Brain microvascular endothelial cell (primary cell): ENCODE data around the gene CCDC88A.
"Not testable (repeated sequence)": the region's sequence is repeated elsewhere in the genome, so short reads cannot be mapped to it uniquely, and the experiment has no call there.

ENCODE experiments used
- DNase-seq: peaks from one replicate; pipeline ENCODE4 v3.0.0-alpha.2; 2020
- H3K27ac ChIP-seq: fragments of 250-450 bp; sonication (Bioruptor Pico); 2 replicates; pipeline ENCODE4 v1.5.1; 2020; ENCODE audit warnings: mild to moderate bottlenecking, moderate library complexity
- H3K27me3 ChIP-seq: fragments of 250-450 bp; sonication (Bioruptor Pico); replicated peaks from 2 replicates; pipeline ENCODE4 v1.5.1; 2020; ENCODE audit warnings: mild to moderate bottlenecking
- H3K36me3 ChIP-seq: fragments of 250-450 bp; sonication (Bioruptor Pico); replicated peaks from 2 replicates; pipeline ENCODE4 v1.5.1; 2020; ENCODE audit warnings: mild to moderate bottlenecking
- H3K4me3 ChIP-seq: 2 replicates; pipeline ENCODE4 v1.5.1; 2011; ENCODE audit warnings: low read depth, mild to moderate bottlenecking, control low read depth, low read length, moderate library complexity
- in situ Hi-C: cut with HindIII; loops from 2 replicates; pipeline ENCODE4 v1.10.0; 2017; ENCODE audit warnings: low sequenced_read_pairs, low pct_ligation_motif_present
- TF ChIP-seq, protein P1 (sequence below): IDR thresholded peaks from 2 replicates; pipeline ENCODE4 v1.5.1; 2011; ENCODE audit warnings: low read depth, mild to moderate bottlenecking, moderate library complexity, low read length, control low read depth, inconsistent platforms; ENCODE audit errors: missing control alignments

Gene CCDC88A

DNA sequence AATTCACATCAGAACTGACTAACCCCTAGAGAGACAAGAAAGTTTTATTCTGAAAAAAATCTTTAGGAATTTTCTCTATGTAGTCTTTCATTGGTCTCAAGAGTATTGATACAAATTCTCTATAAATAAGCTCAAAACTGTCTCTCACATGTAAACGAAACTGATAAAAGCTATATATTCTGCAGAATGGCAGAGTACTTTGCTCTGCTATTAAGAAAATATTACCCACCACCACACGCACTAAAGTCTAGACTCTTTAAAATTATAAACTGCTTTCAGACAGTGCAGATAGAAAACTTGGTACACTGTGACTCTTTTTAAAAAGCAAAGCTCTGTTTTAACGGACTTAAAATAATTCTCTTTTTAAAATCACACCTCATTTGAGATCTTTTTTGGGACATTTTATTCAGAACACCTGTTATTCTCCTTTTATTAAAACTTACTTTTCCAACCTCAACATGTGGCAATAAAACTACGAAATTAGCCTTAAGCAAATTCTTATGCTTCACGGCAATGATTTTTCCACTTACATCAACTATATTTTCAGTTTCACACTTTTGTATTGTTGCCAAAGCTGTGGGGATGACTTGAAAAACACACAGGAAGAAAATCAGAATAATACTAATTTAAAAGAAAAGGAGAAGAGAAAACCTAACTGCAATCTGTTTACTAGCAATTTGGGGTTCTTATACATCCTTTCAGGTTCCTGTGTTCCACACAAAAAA, 58.0 kb downstream of the CCDC88A start:
- in situ Hi-C loops: no loop called here
- Histone ChIP-seq H3K4me3 (no peak overlapping the region), H3K27me3 (no peaks in the 10 kb centered on the region), H3K36me3 (no peaks in the 10 kb centered on the region), H3K27ac (no peak overlapping the region)
- no peak for DNase-seq
- TF ChIP-seq, protein P1, sequence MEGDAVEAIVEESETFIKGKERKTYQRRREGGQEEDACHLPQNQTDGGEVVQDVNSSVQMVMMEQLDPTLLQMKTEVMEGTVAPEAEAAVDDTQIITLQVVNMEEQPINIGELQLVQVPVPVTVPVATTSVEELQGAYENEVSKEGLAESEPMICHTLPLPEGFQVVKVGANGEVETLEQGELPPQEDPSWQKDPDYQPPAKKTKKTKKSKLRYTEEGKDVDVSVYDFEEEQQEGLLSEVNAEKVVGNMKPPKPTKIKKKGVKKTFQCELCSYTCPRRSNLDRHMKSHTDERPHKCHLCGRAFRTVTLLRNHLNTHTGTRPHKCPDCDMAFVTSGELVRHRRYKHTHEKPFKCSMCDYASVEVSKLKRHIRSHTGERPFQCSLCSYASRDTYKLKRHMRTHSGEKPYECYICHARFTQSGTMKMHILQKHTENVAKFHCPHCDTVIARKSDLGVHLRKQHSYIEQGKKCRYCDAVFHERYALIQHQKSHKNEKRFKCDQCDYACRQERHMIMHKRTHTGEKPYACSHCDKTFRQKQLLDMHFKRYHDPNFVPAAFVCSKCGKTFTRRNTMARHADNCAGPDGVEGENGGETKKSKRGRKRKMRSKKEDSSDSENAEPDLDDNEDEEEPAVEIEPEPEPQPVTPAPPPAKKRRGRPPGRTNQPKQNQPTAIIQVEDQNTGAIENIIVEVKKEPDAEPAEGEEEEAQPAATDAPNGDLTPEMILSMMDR: no peak

DNA sequence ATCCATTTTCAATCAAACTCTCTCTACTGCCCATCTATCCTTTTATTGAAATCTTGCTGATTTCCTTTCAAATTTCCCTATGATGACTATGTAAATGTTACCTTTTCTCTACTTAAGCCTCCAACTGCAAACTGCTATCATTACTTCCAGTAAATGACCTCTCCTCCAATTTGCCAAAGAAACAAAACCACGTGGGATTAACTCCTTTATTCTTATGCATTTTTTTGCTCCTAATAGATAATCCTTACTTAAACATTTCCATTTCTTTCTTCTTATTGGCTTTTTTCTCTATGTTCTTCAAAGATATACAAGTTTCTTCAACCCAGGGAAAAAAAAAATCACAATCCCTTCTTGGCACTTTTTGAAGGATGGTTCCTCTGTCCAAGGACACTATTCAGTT, 61.2 kb downstream of the CCDC88A start:
- Histone ChIP-seq H3K36me3 (peaks cover 4% of the 10 kb centered on the region), H3K27me3 (no peaks in the 10 kb centered on the region), H3K27ac (no peak overlapping the region), H3K4me3 (no peak overlapping the region)
- TF ChIP-seq, protein P1: no peak
- no peak for DNase-seq
- in situ Hi-C loops: no loop called here

DNA sequence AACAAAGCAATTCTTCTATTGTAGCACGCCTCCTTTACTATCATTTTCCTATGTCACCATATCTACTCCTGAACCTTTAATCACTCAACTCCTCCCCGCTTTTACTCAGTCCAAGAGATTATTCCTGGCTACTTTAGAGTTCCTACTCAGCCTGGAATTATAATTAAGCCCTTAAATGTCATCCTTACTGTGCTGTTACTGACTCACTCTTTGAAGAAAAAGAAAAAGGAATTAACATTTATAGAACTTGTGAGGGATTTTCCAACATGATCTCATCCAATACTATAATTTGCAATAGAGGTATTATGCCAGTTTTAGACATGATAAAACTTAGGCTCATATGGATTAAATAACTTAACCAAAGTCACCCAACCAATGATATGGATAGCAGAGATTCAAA, 61.7 kb downstream of the CCDC88A start:
- TF ChIP-seq, protein P1: no peak
- Histone ChIP-seq H3K4me3 (no peak overlapping the region), H3K36me3 (peaks cover 4% of the 10 kb centered on the region), H3K27ac (no peak overlapping the region), H3K27me3 (no peaks in the 10 kb centered on the region)
- in situ Hi-C loops: no loop called here
- no peak for DNase-seq

DNA sequence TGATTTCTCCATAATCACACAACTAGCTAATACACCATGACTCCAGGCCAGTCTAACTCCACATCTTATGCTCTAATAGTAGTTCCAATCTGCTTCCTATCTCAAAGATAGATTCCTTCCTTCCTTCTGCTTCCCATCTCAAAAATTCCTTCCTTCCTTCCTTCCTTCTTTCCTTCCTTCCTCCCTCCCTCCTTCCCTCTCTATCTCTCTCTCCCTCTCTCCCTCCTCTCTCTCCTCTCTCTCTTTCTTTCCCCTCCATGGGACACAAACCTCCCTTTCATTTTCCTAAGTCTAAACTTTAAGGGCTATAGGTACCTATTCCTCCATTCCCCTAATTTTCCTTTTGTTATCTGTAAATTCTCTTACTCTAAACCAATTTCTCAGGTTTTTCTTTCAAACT, 62.5 kb downstream of the CCDC88A start:
- H3K27ac ChIP-seq: no peak overlapping the region
- peaks cover 4% of the 10 kb centered on the region for H3K36me3 ChIP-seq
- no peak for DNase-seq
- in situ Hi-C loops: no loop called here
- no peak overlapping the region for H3K4me3 ChIP-seq
- TF ChIP-seq, protein P1: no peak
- no peaks in the 10 kb centered on the region for H3K27me3 ChIP-seq

DNA sequence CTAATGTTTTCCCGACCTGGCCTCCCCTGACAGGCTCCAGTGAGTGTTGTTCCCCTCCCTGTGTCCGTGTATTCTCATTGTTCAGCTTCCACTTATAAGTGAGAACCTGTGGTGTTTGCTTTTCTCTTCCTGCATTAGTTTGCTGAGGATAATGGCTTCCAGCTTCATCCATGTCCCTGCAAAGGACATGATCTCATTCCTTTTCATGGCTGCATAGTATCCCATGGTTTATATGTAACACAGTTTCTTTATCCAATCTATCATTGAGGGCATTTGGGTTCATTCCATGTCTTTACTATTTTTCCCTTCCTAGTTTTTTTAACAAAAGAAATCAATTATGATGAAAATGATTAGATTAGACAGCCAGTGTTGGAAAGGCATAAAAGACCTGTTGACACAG, 63.5 kb downstream of the CCDC88A start:
- in situ Hi-C loops, H3K27ac ChIP-seq, DNase-seq, H3K4me3 ChIP-seq, H3K27me3 ChIP-seq: not testable (repeated sequence)
- peaks cover 13% of the 10 kb centered on the region for H3K36me3 ChIP-seq

DNA sequence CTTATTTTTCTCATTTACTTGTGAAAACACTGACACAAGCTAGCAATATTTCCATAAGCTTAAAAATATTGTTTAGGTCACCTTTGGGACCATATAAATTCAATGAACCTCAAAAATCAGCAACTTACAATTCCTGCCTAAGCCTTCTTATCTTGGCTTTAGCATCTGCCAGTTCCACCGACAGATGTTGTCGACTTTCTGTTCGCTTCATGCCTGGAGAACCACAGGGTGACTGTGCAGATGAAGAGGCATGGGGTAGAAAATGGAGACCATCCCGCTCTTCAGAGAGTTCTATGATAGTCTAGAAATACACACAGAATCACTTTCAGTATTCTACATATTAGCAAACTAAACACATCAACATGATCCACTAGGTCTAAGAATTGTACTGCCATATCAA, 64.2 kb downstream of the CCDC88A start:
- in situ Hi-C loops: no loop called here
- H3K27me3 ChIP-seq: no peaks in the 10 kb centered on the region
- no peak for DNase-seq
- H3K27ac ChIP-seq: no peak overlapping the region
- H3K4me3 ChIP-seq: no peak overlapping the region
- TF ChIP-seq, protein P1: no peak
- H3K36me3 ChIP-seq: peaks cover 13% of the 10 kb centered on the region
